ENCODE data around the gene PDIA6.
"Not testable (repeated sequence)": the region's sequence is repeated elsewhere in the genome, so short reads cannot be mapped to it uniquely, and the experiment has no call there.

PDIA6 gene

GRCh38 chr2:10783421-10783820 lies 29.2 kb downstream of the PDIA6 start:
- no peaks in the 10 kb centered on the region for H3K27me3 ChIP-seq
- H3K4me3 ChIP-seq, result no peak overlapping the region
- peaks cover 14% of the 10 kb centered on the region for H3K4me1 ChIP-seq
- TF ChIP-seq Cebpa-rat (IDR thresholded peaks at IDR 0.05), result no peak
- peaks cover 100% of the 10 kb centered on the region for H3K36me3 ChIP-seq
- no peak overlapping the region for H3K4me2 ChIP-seq
- H3K9ac ChIP-seq, result no peak overlapping the region
- H3K27ac ChIP-seq, result no peak overlapping the region
- H3K9me3 ChIP-seq, result no peaks in the 10 kb centered on the region
- H4K20me1 ChIP-seq, result peaks cover 100% of the 10 kb centered on the region

DNA sequence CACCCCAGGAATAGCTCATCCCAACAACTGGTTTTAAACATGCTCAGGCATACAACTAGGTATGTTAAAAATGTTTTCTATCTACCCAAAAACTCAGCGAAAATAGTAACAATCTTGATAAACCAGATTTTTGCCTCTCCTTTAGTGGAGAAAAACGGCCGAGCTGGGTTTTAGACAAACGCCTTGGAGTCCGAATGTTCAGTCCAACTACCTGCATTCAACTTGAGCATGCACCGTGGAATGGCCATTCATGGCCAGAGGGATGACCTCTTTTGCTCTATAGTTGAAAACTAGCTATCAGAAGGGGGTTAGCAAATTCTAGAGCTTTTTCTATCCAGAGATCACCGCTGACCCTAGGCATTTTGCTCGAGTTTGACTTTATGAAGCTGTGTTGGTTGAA lies 30.8 kb downstream of the PDIA6 start:
- Histone ChIP-seq H3K27me3 (no peaks in the 10 kb centered on the region), H3K9ac (no peak overlapping the region), H3K9me3 (no peaks in the 10 kb centered on the region), H3K4me3 (no peak overlapping the region), H3K27ac (no peak overlapping the region), H3K4me2 (no peak overlapping the region), H3K4me1 (peaks cover 31% of the 10 kb centered on the region), H3K36me3 (peaks cover 100% of the 10 kb centered on the region), H4K20me1 (peaks cover 100% of the 10 kb centered on the region)
- TF ChIP-seq Cebpa-rat (IDR thresholded peaks at IDR 0.05), result no peak

DNA sequence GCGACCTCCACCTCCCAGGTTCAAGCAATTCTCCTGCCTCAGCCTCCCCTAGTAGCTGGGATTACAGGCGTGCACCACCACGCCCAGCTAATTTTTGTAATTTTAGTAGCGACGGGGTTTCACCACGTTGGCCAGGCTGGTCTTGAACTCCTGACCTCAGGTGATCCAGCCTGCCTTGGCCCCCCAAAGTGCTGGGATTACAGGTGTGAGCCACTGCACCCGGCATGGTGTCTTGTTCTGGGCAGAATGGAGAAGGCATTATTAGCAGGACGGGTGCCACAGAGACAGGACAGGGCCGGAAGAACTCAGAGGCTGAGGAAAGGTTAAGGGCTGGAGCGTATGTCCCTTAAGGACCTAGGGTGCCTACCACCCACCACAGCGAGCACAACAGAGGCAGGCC lies 31.8 kb downstream of the PDIA6 start:
- not testable (repeated sequence) for H3K27ac ChIP-seq, H3K4me3 ChIP-seq, H3K27me3 ChIP-seq, H3K9me3 ChIP-seq, H3K4me2 ChIP-seq, H3K9ac ChIP-seq
- peaks cover 95% of the 10 kb centered on the region for H3K36me3 ChIP-seq
- peaks cover 40% of the 10 kb centered on the region for H3K4me1 ChIP-seq
- H4K20me1 ChIP-seq, result peaks cover 100% of the 10 kb centered on the region

GRCh38 chr2:10780491-10780820 lies 32.1 kb downstream of the PDIA6 start:
- Histone ChIP-seq H3K4me2 (no peak overlapping the region), H3K27ac (no peak overlapping the region), H3K9ac (no peak overlapping the region), H3K27me3 (no peaks in the 10 kb centered on the region), H3K36me3 (peaks cover 91% of the 10 kb centered on the region), H4K20me1 (peaks cover 100% of the 10 kb centered on the region), H3K4me1 (peaks cover 44% of the 10 kb centered on the region), H3K4me3 (no peak overlapping the region), H3K9me3 (no peaks in the 10 kb centered on the region)
- TF ChIP-seq Cebpa-rat (IDR thresholded peaks at IDR 0.05), result no peak

DNA sequence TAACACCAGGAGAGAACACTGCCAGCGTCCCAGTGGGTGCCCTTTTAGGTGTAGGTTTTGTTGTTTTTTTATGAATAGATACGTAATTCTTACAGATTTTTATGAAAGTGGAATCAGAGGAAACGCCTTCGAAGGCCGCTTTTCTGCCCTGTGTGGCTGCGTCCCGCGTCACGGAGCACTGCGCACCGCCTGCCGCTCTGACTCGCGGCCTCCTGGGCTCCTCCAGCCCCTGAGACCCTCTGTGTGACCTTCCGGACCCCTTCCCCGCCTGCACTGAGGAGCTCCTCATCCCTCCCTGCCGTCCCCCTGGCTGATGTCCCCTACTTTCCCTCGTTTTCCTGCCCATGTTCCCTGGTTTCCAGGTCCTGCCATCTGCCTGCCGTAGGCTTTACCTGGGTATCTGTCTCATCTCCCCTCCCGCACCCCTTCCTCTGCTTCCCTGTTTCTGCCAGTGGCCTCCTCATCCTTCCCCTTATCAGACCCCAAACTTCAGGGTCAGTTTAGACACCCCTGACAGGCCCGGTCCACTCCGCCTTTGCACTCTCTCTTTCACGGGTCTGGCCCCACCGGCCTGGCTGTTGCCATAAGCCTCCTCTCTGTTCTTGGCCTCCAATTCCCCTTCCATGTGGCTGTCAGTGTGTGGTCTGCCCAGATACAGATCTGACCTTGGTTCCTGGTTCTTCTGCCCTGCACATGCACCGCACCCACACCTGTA lies 32.7 kb downstream of the PDIA6 start:
- Histone ChIP-seq H3K4me2 (no peak overlapping the region), H3K9ac (no peak overlapping the region), H3K4me1 (peaks cover 49% of the 10 kb centered on the region), H3K36me3 (peaks cover 86% of the 10 kb centered on the region), H3K4me3 (no peak overlapping the region), H4K20me1 (peaks cover 100% of the 10 kb centered on the region), H3K27me3 (no peaks in the 10 kb centered on the region), H3K9me3 (no peaks in the 10 kb centered on the region), H3K27ac (no peak overlapping the region)
- TF ChIP-seq Cebpa-rat (IDR thresholded peaks at IDR 0.05), result no peak

DNA sequence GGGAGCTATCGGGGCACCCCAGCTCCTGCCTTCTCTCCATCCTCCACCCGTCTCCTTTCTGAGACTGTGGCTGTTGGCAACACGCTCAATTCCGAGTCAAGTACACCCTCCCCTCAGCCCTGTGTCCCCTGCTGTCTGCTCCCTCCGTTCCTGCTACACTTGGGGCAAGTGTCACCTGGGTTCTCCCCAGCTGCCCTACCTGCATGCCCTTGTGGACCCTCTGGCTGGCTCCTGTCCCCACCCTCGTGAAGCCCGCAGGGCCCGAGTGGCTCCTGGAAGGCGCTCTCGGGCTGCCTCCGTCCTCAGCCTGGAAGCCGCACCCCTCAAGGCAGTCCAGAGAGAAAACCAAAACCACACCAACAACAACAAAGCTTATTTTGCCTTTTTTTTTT lies 33.9 kb downstream of the PDIA6 start:
- TF ChIP-seq Cebpa-rat (IDR thresholded peaks at IDR 0.05), result no peak
- Histone ChIP-seq H3K4me2 (no peak overlapping the region), H3K27ac (no peak overlapping the region), H4K20me1 (peaks cover 100% of the 10 kb centered on the region), H3K9ac (no peak overlapping the region), H3K27me3 (no peaks in the 10 kb centered on the region), H3K4me3 (no peak overlapping the region), H3K9me3 (no peaks in the 10 kb centered on the region), H3K4me1 (peaks cover 56% of the 10 kb centered on the region), H3K36me3 (peaks cover 74% of the 10 kb centered on the region)

DNA sequence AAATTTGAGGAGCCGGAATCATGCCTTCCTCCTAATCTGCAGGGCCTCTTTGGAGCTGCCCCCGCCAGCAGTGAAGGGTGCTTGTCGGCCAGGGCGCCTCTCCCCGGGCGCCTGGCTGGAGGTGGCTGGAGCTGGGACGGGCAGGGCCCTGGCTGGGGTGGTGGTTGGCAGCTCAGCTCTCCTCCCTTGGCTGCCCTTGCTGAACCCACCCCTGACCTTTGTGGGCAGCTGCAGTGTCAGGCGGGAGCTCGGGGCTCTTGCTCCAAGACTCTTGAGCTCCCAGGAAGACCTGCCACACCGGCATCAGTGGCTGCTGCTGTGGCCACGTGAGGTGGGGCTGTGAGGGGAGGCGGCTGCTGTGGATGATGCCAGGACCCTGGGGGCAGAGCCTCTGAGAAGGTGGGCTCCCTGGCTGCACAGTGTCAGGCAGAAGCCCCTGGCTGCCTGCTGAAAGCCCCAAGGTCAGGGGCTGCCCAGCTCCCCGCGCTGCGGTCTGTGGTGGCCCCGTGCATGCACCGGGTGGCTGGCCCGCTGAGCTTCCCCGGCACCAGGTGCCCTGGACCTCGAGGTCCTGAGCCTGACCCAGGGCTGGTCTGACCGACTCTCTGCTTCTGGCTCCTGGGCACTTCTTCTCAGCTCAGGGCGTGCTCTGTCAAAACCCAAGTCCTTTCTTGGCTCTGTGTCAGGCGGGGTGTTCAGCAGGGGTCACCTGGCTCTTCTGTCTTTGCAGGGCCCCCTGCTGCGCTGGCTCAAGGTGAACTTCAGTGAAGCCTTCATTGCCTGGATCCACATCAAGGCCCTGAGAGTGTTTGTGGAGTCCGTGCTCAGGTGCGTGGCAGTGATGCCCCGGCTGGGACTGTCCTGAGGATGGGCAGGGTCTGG lies 34.5 kb downstream of the PDIA6 start:
- H3K27me3 ChIP-seq, result no peaks in the 10 kb centered on the region
- H3K4me3 ChIP-seq, result no peak overlapping the region
- peaks cover 94% of the 10 kb centered on the region for H4K20me1 ChIP-seq
- no peak overlapping the region for H3K27ac ChIP-seq
- no peak for TF ChIP-seq Cebpa-rat (IDR thresholded peaks at IDR 0.05)
- no peak overlapping the region for H3K9ac ChIP-seq
- peak overlapping the region; percentile 48 for H3K4me2 ChIP-seq
- no peaks in the 10 kb centered on the region for H3K9me3 ChIP-seq
- peaks cover 67% of the 10 kb centered on the region for H3K36me3 ChIP-seq
- H3K4me1 ChIP-seq, result peaks cover 56% of the 10 kb centered on the region

DNA sequence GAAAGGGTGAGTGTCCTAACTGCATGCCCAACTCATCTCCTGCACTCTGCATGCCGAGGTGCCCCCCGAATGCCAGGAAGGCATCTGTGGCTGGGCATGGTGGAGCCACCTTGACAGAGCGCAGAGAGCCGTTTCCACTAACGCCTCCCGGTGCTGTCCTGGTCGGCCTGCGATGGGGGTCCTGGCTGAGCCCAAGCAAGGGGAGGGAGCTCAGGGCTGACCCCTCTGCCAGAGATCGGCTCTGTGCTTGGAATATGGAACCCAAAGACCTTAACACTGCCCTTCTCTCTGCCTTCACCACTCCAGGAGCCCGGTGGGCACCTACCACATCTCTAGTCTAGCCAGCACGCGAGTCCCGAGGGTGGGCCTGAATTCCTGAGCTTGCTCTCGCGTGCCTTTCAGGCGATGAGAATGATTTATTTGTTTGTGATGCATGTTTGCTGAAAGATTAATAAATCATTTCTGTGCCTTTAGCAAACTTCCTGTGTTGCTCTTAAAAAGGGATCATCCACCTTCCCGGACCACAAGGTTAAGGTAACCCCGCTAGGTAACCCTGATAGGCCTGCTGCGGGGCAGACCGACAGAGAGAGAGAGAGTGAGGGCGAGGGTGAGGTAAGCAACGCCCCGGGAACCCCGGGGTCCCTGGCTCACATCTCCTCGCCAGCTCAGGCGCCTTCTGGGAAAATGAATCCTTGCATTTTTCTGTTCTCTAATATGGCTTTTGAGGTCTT lies 35.3 kb downstream of the PDIA6 start:
- H3K27me3 ChIP-seq, result no peaks in the 10 kb centered on the region
- no peak for TF ChIP-seq Cebpa-rat (IDR thresholded peaks at IDR 0.05)
- no peaks in the 10 kb centered on the region for H3K9me3 ChIP-seq
- peaks cover 59% of the 10 kb centered on the region for H3K36me3 ChIP-seq
- H4K20me1 ChIP-seq, result peaks cover 86% of the 10 kb centered on the region
- peak overlapping the region; percentile 48 for H3K4me2 ChIP-seq
- H3K9ac ChIP-seq, result 0 out of 2 replicates have a peak overlapping the region, but pooled peaks have one; percentile 32
- no peak overlapping the region for H3K4me3 ChIP-seq
- peaks cover 56% of the 10 kb centered on the region for H3K4me1 ChIP-seq
- peak overlapping the region; percentile 44 for H3K27ac ChIP-seq

DNA sequence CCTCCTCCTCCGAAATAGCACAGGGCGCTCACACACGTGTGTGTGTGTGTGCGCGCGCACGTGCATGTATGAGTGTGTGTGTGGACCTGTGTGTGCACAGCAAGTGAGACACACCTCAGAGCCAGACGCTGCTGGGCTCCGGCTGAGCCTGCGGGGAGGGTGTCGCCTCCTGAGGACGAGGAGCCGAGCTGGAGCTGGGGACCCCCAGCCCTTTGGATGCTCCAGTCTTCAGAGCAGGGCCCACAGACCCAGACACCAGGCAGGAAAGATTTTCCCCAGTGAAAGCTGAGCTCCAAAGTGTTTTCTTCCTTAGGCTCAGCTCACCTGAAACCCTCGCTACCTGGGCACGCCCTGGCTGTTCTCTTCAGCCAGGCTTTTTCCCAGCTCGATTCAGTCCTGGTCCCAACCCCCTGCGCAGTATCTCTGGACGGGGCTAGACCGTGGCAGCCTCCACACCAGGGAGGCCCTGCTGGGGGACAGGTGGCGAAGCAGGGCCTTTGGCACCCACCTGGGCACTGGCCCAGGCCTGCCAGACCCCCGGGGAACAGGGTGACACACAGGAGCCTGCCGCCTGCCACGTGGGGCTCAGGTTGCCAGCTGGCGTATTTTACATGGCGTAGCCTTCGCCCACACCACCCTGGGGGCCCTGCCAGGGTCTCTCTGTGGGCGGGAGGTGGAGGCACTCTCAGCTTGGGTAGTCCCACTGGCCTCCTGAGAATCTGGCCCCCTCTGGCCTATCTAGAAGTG lies 36.2 kb downstream of the PDIA6 start:
- Histone ChIP-seq H3K36me3 (peaks cover 51% of the 10 kb centered on the region), H3K9ac (0 out of 2 replicates have a peak overlapping the region, but pooled peaks have one; percentile 32), H3K9me3 (no peaks in the 10 kb centered on the region), H3K27ac (peak overlapping the region; percentile 44), H3K4me3 (no peak overlapping the region), H3K4me2 (peak overlapping the region; percentile 48), H3K27me3 (no peaks in the 10 kb centered on the region), H3K4me1 (peaks cover 56% of the 10 kb centered on the region), H4K20me1 (peaks cover 78% of the 10 kb centered on the region)
- TF ChIP-seq Cebpa-rat (IDR thresholded peaks at IDR 0.05), result no peak
